GM12872 (cell line): ENCODE data around the gene ZFP64.

Source experiments
- TF ChIP-seq, protein P1 (sequence below): IDR thresholded peaks from 3 replicates; pipeline ENCODE4 v1.5.1; 2011; ENCODE audit warnings: low read depth, mild to moderate bottlenecking, low read length, moderate library complexity; ENCODE audit not compliant: insufficient read depth

The ZFP64 gene

DNA sequence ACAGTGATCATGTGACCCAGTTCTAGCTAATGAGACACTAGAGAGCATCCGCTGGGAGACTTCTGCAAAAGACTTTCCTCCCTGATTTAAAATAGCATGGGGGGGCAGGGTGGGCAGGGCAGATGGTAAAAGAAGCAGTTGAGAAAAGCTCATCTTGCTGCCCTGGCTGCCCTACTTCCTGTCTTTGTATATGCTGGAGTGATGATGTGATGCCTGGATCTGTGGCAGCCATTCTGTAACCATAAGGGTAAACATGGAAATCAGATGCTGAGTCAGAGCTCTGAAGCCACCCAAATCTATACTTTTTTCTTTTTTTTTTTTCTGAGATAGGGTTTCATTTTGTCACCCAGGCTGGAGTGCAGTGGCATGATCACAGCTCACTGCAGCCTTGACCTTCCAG, 25.4 kb downstream of the ZFP64 start:
- TF ChIP-seq, protein P1, sequence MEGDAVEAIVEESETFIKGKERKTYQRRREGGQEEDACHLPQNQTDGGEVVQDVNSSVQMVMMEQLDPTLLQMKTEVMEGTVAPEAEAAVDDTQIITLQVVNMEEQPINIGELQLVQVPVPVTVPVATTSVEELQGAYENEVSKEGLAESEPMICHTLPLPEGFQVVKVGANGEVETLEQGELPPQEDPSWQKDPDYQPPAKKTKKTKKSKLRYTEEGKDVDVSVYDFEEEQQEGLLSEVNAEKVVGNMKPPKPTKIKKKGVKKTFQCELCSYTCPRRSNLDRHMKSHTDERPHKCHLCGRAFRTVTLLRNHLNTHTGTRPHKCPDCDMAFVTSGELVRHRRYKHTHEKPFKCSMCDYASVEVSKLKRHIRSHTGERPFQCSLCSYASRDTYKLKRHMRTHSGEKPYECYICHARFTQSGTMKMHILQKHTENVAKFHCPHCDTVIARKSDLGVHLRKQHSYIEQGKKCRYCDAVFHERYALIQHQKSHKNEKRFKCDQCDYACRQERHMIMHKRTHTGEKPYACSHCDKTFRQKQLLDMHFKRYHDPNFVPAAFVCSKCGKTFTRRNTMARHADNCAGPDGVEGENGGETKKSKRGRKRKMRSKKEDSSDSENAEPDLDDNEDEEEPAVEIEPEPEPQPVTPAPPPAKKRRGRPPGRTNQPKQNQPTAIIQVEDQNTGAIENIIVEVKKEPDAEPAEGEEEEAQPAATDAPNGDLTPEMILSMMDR: no peak

DNA sequence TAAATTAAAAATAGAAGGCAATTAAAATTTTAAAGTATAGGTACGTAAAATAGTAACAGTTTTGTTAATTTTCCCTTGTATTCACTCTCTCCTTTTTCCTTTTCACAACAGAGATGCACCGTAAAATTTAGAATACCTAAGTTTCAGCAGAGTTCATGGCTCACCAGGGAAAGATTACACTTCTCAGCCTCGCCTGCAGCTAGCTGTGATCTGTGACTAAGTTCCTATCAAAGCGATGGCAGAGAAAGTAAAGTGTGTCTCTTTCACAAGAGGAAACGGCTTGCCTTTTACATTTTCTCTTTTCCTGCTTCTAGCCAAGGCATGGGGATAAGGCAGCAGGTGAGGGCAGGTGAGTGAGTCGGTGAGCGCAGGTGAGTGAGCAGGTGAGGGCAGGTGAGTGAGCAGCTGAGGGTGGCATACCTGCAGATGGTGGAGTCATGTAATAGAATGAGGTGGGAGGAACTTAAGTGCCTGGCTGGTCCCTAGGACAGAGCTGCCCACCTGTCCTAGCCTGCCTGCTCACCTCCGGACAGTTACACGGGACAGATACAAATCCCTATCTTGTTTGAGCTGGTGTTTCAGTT, 30.9 kb downstream of the ZFP64 start:
- TF ChIP-seq, protein P1: no peak

DNA sequence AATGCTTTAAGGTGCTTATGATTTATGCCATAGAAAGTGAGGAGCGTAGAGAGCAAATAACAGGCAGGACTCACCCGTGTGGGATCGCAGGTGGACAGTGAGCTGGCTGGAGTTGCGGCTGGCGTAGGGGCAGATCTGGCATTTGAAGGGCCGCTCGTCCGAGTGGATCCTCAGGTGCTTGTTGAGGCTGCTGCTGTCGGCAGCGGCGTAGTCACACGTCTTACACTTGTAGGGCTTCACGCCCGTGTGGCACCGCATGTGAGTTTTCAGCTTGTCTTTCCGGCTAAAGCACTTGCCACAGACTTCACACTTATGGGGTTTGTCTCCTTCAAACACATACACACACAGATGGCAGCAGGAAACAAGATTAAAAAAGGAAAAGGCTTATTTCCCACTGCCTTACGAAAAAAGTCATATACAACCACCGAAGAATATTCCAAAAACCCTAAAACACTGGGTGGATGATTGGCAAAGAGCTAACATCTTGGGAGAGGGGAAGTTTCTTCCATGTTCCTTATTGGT, 31.5 kb downstream of the ZFP64 start:
- TF ChIP-seq, protein P1: no peak

DNA sequence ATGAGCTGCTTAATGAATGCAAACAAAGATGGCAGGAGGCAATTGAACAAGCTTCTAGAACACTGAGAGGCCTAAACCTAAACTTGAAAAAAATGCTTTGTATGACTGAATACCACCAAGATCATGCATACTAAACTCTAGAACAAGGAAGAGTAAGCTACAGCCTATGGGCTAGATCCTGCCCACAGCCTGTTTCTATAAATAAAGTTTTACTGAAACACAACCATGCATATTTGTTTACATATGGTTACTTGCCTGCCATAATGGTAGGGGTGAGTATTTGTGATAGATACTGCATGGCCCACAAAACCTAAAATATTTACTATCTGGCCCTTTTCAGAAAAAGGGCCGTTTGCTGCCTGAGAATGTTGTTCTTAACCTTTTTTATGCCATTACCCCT, 37.0 kb downstream of the ZFP64 start:
- TF ChIP-seq, protein P1: no peak

DNA sequence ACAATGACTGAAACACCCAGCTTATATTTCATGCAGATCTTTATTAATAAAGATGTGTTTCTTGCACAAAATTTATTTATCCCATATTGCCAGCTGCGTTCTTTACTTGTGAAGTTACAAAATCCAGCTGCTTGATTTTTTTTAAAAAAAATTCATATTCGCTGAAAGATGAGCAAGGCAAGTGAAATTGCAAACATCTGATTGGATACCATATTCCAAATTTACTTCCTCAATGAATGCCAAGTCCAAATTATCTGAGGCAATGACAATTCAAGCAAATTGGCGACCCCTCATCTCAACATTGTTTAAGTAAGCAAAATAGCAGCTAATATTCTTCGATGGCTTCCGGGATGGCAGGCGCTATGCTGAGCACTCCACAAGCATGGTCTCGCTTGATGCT, 37.7 kb downstream of the ZFP64 start:
- TF ChIP-seq, protein P1: no peak

DNA sequence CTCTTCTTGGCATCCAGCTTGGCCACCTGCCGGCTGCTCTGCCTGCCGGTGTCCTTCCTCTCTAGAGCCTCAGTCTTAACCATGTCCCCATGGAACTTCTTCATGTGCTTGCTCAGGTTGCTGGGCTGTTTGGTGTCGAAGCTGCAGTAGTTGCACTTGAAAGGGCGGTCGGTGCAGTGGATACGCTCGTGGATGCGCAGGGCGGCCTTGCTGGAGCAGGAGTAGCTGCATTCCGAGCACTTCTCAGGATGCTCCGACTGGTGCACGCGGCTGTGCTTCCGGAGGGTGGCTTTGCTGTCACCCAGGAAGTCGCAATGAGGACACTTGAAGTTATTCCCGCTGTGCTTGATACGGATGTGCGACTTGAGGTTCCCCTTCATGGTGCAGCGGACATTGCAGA, 38.7 kb downstream of the ZFP64 start:
- TF ChIP-seq, protein P1: no peak

DNA sequence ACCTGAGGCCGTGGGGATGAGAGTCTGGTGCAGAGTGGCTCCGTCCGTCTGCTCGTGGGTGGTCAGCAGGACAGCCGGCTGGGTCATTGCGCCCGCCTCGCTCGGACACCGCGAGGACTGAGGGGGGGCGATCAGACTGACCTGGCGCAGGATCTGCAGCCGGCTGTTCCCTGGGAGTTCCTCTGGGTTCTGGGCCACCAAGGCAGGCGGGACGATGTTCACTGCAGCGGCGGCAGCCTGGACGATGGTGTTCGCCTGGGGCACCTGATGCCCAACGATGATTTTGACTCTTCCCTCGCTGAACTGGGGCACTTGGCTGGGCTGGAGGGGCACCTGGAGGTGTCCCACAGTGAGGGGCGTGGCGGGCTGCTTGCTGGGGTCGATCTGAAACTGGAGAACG, 39.2 kb downstream of the ZFP64 start:
- TF ChIP-seq, protein P1: no peak
